Uterus (tissue), 4 donors: Measurements from ENCODE around the gene MYH14. TPM values are rescaled to one million over a fixed set of nuclear protein-coding genes. Genes with fewer than 3 reads are reported as not detected.

Experiments
- DNase-seq, 2 donors: peaks; one replicate each; pipeline ENCODE4 v3.0.0-alpha.2; 2019 to 2020
- H3K27ac ChIP-seq, 2 donors: fragments of 200-600 bp; sonication (generic); 1 replicate in 1 of 2; 2 replicates in 1 of 2; pipeline ENCODE4 v1.5.1; 2016 to 2018
- H3K27me3 ChIP-seq, 2 donors: fragments of 200-600 bp; sonication (generic); one replicate each; pipeline ENCODE4 v1.5.1; 2018 to 2019; ENCODE audit warnings: control low read depth in 1 of 2
- H3K36me3 ChIP-seq, 2 donors: fragments of 200-600 bp; sonication (generic); one replicate each; pipeline ENCODE4 v1.5.1; 2019; ENCODE audit warnings: control low read depth in 1 of 2
- H3K4me1 ChIP-seq, 2 donors: fragments of 200-600 bp; sonication (generic); one replicate each; pipeline ENCODE4 v1.5.1; 2018 to 2019; ENCODE audit warnings: control low read depth in 1 of 2
- H3K4me3 ChIP-seq, 2 donors: fragments of 200-600 bp; sonication (generic); 1 replicate in 1 of 2; 2 replicates in 1 of 2; pipeline ENCODE4 v1.5.1; 2018 to 2019; ENCODE audit warnings: mild to moderate bottlenecking in 1 of 2
- H3K9me3 ChIP-seq, 2 donors: fragments of 200-600 bp; sonication (generic); one replicate each; pipeline ENCODE4 v1.5.1; 2019; ENCODE audit warnings: control low read depth in 1 of 2
- CTCF ChIP-seq, 4 experiments: fragments of 200-600 bp in 2 of 4; fragments of 450-650 bp in 2 of 4; sonication (generic) in 2 of 4; IDR thresholded peaks; one replicate each; pipeline ENCODE4 v1.5.1; 2016 to 2019; ENCODE audit warnings: antibody characterized with exemption in 4 of 4, mild to moderate bottlenecking in 2 of 4, moderate library complexity in 1 of 4
- POLR2A ChIP-seq, 2 donors: fragments of 450-650 bp; IDR thresholded peaks; one replicate each; pipeline ENCODE4 v1.6.1; 2016; ENCODE audit warnings: antibody characterized with exemption in 2 of 2, mild to moderate bottlenecking in 1 of 2, moderate library complexity in 1 of 2
- intact Hi-C: fragments of 100-400 bp; cut with DNase I; formaldehyde crosslinking; loops from one replicate; pipeline ENCODE4 v1.15.1; 2023; ENCODE audit warnings: low total_unique reads
- total RNA-seq, 4 donors: library from RNA; depleted of rRNA in 3 of 4; stranded (reverse); fragments of >200 nt in 3 of 4; gene quantifications; one replicate each; pipeline versions ENCODE4 v1.1.0 to v1.2.4, GENCODE V29; 2014 to 2023
- donor health status: DM: yes; HTN: yes; CAD: no.

Gene MYH14
- total RNA-seq, 4 donors from 2014 or later = 0.77 to 22.1 (median 1.4) TPM

- Histone ChIP-seq H3K4me1 (no peaks in the 10 kb centered on the region), H3K4me3 (no peak overlapping the region), H3K36me3 (no peaks in the 10 kb centered on the region), H3K9me3 (no peaks in the 10 kb centered on the region), H3K27ac (no peak overlapping the region), H3K27me3 (peaks cover 0 to 29% of the 10 kb centered on the region in 2 donors)
- TF ChIP-seq CTCF (IDR thresholded peaks at IDR 0.05) (no peak), POLR2A (IDR thresholded peaks at IDR 0.05) (no peak)
- intact Hi-C loops = no loop called here
- DNase-seq = no peak
Measured at GRCh38 chr19:50308991-50309390, 105.6 kb downstream of the MYH14 start.

DNA sequence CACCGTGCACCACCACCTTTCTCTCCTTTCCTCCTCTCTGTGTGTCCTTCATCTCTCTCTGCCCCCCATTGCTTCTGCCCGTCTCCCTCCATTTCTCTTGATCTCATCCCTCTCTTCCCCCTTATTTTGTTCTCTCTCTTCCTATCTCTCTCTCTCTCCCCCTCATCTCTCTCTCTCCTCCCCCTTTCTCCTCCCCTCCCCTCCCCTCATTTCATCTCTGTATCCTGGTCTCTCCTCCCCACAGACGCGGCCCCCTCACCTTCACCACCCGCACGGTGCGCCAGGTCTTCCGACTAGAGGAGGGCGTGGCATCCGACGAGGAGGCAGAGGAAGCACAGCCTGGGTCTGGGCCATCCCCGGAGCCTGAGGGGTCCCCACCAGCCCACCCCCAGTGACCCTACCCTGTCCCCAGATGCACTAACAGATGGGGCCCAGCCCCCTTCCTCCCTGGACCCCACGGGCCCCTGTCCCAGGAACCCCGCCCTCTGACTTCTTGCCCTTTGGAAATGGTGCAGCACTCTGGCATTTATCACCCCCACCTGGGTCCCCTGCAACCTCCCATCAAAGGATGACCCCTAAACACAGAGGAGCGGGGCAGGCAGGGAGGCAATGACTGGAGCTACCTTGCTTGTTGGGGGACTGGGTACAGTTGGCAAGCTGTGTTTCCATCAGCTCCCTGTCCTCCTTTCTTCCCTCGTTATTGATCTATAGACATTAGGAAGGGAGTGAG, 106.1 kb downstream of the MYH14 start:
- TF ChIP-seq CTCF (IDR thresholded peaks at IDR 0.05) (no peak), POLR2A (IDR thresholded peaks at IDR 0.05) (no peak)
- no peak for DNase-seq
- Histone ChIP-seq H3K27ac (no peak overlapping the region), H3K27me3 (peaks cover 0 to 34% of the 10 kb centered on the region in 2 donors), H3K4me3 (no peak overlapping the region), H3K36me3 (no peaks in the 10 kb centered on the region), H3K9me3 (no peaks in the 10 kb centered on the region), H3K4me1 (no peaks in the 10 kb centered on the region)
- intact Hi-C loops = no loop called here

- no peak for TF ChIP-seq CTCF (IDR thresholded peaks at IDR 0.05)
- Histone ChIP-seq H3K4me3 (no peak overlapping the region), H3K36me3 (no peaks in the 10 kb centered on the region), H3K27ac (no peak overlapping the region), H3K4me1 (no peaks in the 10 kb centered on the region), H3K27me3 (peaks cover 0 to 42% of the 10 kb centered on the region in 2 donors), H3K9me3 (no peaks in the 10 kb centered on the region)
- intact Hi-C loops = no loop called here
- DNase-seq = no peak
Measured at GRCh38 chr19:50310759-50311465, 107.5 kb downstream of the MYH14 start.

- no peak for DNase-seq
- Histone ChIP-seq H3K27ac (no peak overlapping the region), H3K4me1 (no peaks in the 10 kb centered on the region), H3K36me3 (no peaks in the 10 kb centered on the region), H3K4me3 (no peak overlapping the region), H3K27me3 (peaks cover 0 to 42% of the 10 kb centered on the region in 2 donors), H3K9me3 (no peaks in the 10 kb centered on the region)
- intact Hi-C loops = no loop called here
- TF ChIP-seq POLR2A (IDR thresholded peaks at IDR 0.05) (no peak), CTCF (IDR thresholded peaks at IDR 0.05) (no peak)
Measured at GRCh38 chr19:50311723-50312635, 108.6 kb downstream of the MYH14 start.
